Measurements from ENCODE around the gene PRR33. TPM values are rescaled to one million over a fixed set of nuclear protein-coding genes. Genes with fewer than 3 reads are reported as not detected.

The PRR33 gene
- polyA plus RNA-seq, 1 donor from 2014 or later, result 0.60 TPM

GRCh38 chr11:1842149-1843097, 49.3 kb downstream of the PRR33 start:
- Mint-ChIP-seq H3K27me3 (peaks cover 4% of the 10 kb centered on the region), H3K36me3 (no peaks in the 10 kb centered on the region), H3K9me3 (no peaks in the 10 kb centered on the region), H3K27ac (peak overlapping the region in 2 of 3 donors; percentile 7 to 28), H3K4me1 (peaks cover 28 to 44% (median 40%) of the 10 kb centered on the region in 3 donors), H3K4me3 (peak overlapping the region in 1 of 4 donors; percentile 60)

- H3K36me3 Mint-ChIP-seq, result no peaks in the 10 kb centered on the region
- peak overlapping the region; percentile 7 to 84 (median 73) for H3K27ac Mint-ChIP-seq
- no peaks in the 10 kb centered on the region for H3K9me3 Mint-ChIP-seq
- peaks cover 4% of the 10 kb centered on the region for H3K27me3 Mint-ChIP-seq
- H3K4me1 Mint-ChIP-seq, result peaks cover 28 to 40% (median 37%) of the 10 kb centered on the region in 3 donors
- peak overlapping the region in 2 of 4 donors; percentile 26 to 27 for H3K4me3 Mint-ChIP-seq
These were observed 50.1 kb downstream of the PRR33 start for GRCh38 chr11:1841511-1842148.

GRCh38 chr11:1840780-1841480, 50.8 kb downstream of the PRR33 start:
- no peaks in the 10 kb centered on the region for H3K9me3 Mint-ChIP-seq
- peaks cover 28 to 39% (median 33%) of the 10 kb centered on the region in 3 donors for H3K4me1 Mint-ChIP-seq
- H3K36me3 Mint-ChIP-seq, result no peaks in the 10 kb centered on the region
- H3K27ac Mint-ChIP-seq, result peak overlapping the region in 2 of 3 donors; percentile 73 to 84
- peak overlapping the region; percentile 26 to 91 (median 66) for H3K4me3 Mint-ChIP-seq
- peaks cover 4% of the 10 kb centered on the region for H3K27me3 Mint-ChIP-seq

- Mint-ChIP-seq H3K27ac (peak overlapping the region; percentile 64 to 95 (median 84)), H3K27me3 (peaks cover 4% of the 10 kb centered on the region), H3K4me3 (peak overlapping the region; percentile 30 to 93 (median 78)), H3K9me3 (no peaks in the 10 kb centered on the region), H3K36me3 (no peaks in the 10 kb centered on the region), H3K4me1 (peaks cover 22 to 33% (median 28%) of the 10 kb centered on the region in 3 donors)
These were observed 51.5 kb downstream of the PRR33 start for GRCh38 chr11:1839924-1840779.

GRCh38 chr11:1839204-1839923, 52.3 kb downstream of the PRR33 start:
- Mint-ChIP-seq H3K4me1 (peaks cover 15 to 25% (median 20%) of the 10 kb centered on the region in 3 donors), H3K27ac (peak overlapping the region; percentile 64 to 95 (median 84)), H3K9me3 (no peaks in the 10 kb centered on the region), H3K36me3 (no peaks in the 10 kb centered on the region), H3K4me3 (peak overlapping the region; percentile 30 to 93 (median 78)), H3K27me3 (no peaks in the 10 kb centered on the region)

GRCh38 chr11:1838426-1839144, 53.1 kb downstream of the PRR33 start, which contains the start of gene TNNI2:
TNNI2 (plus strand) TSS chr11:1838981; CDS start chr11:1839697, 716 bp downstream.
- H3K4me1 Mint-ChIP-seq, result peaks cover 14 to 20% (median 15%) of the 10 kb centered on the region in 3 donors
- peak within 1 kb of the TSS; percentile 64 to 95 (median 84) for H3K27ac Mint-ChIP-seq
- H3K27me3 Mint-ChIP-seq, result peaks cover under 1% of the 10 kb centered on the region
- no peaks in the 10 kb centered on the region for H3K9me3 Mint-ChIP-seq
- H3K36me3 Mint-ChIP-seq, result no peaks in the 10 kb centered on the region
- peak within 1 kb of the TSS; percentile 30 to 93 (median 78) for H3K4me3 Mint-ChIP-seq

Other genes starting within 250 kb of the PRR33 start
- gene KRTAP5-6, start 194.7 kb downstream of the PRR33 start, polyA plus RNA-seq, result not detected
- 0.06 TPM for gene IFITM10, start 141.3 kb downstream of the PRR33 start, polyA plus RNA-seq
- 78.7 TPM for gene CTSD, start 128.0 kb downstream of the PRR33 start, polyA plus RNA-seq
- not detected for gene SYT8, start 56.9 kb downstream of the PRR33 start, polyA plus RNA-seq
- 8.0 TPM for gene TNNI2, start 52.9 kb downstream of the PRR33 start, polyA plus RNA-seq
- 841 TPM for gene LSP1, start 38.8 kb downstream of the PRR33 start, polyA plus RNA-seq
- 0.23 TPM for gene TNNT3, start 27.8 kb upstream of the PRR33 start, polyA plus RNA-seq
- gene MRPL23, start 55.4 kb upstream of the PRR33 start, polyA plus RNA-seq, result 36.2 TPM
- not detected for gene H19, start 105.9 kb upstream of the PRR33 start, polyA plus RNA-seq
- not detected for gene IGF2, start 247.5 kb upstream of the PRR33 start, polyA plus RNA-seq

Data from IgD-negative memory B cell (primary cell).